HFFc6 (cell line): ENCODE results near the gene DIS3. TPM values are rescaled to one million over a fixed set of nuclear protein-coding genes. Genes with fewer than 3 reads are reported as not detected.

Experiments
- total RNA-seq, 6 experiments: library from RNA; stranded (reverse); fragmentation: NEBNext Ultra II Directional; extraction: Animal tissue kit (Norgen Biotek cat#: 25700); gene quantifications; 2 replicates in 1 of 6; 3 replicates in 5 of 6; pipeline ENCODE4 v1.2.3, GENCODE V29; 2021

Gene DIS3
- total RNA-seq, 6 experiments from 2014 or later = 30.6 to 35.6 (median 31.9) TPM

Other genes starting within 250 kb of the DIS3 start
- gene MZT1, start 54.3 kb downstream of the DIS3 start, total RNA-seq = 10 to 100 TPM; 17.1 to 28.9 (median 27.0) TPM
- 1 to 10 TPM; 4.9 to 9.8 (median 7.2) TPM for gene BORA, start 54.0 kb downstream of the DIS3 start, total RNA-seq
- 10 to 100 TPM; 11.9 to 18.3 (median 14.5) TPM for gene PIBF1, start 233 bp upstream of the DIS3 start, total RNA-seq